Measurements from ENCODE around the gene COBL. TPM values are rescaled to one million over a fixed set of nuclear protein-coding genes. Genes with fewer than 3 reads are reported as not detected.

Gene COBL
- total RNA-seq, 3 donors from 2014 or later (not counting 1 experiment from before 2014, with no cell fraction given) = not detected

- ATAC-seq = no peak
- Histone ChIP-seq H3K4me3 (ENCODE audit: low read length) (no peak overlapping the region), H3K27ac (ENCODE audit: low read length) (no peak overlapping the region), H3K9me3 (ENCODE audit: control insufficient read depth, insufficient read depth, low read length) (no peaks in the 10 kb centered on the region), H3K36me3 (ENCODE audit: control insufficient read depth, insufficient read depth, low read length) (no peaks in the 10 kb centered on the region), H3K27me3 (ENCODE audit: control insufficient read depth, insufficient read depth, low read length) (no peaks in the 10 kb centered on the region), H3K4me1 (ENCODE audit: control insufficient read depth, insufficient read depth, low read length) (no peaks in the 10 kb centered on the region)
- no peak overlapping the region for H3K4me3 Mint-ChIP-seq
- H3K4me1 Mint-ChIP-seq = no peaks in the 10 kb centered on the region
- H3K27ac Mint-ChIP-seq = no peak overlapping the region
- H3K27me3 Mint-ChIP-seq (ENCODE audit: low read depth in 2 of 2) = peaks cover 6 to 10% of the 10 kb centered on the region in 2 donors
- H3K9me3 Mint-ChIP-seq = no peaks in the 10 kb centered on the region
- no peak for DNase-seq
- intact Hi-C loops (cut with micrococcal nuclease) = no loop called here
- H3K36me3 Mint-ChIP-seq = no peaks in the 10 kb centered on the region
- WGBS (ENCODE audit: insufficient coverage) = 77% methylated on average over 3 of the region's 3 CpGs
- TF ChIP-seq CTCF (IDR thresholded peaks at IDR 0.05) = no peak
Measured at GRCh38 chr7:51077316-51077986, 239.2 kb downstream of the COBL start.

- H3K27ac ChIP-seq (ENCODE audit: low read length) = no peak overlapping the region
- no peaks in the 10 kb centered on the region for H3K9me3 Mint-ChIP-seq
- no peak overlapping the region for H3K27ac Mint-ChIP-seq
- peaks cover 6 to 10% of the 10 kb centered on the region in 2 donors for H3K27me3 Mint-ChIP-seq (ENCODE audit: low read depth in 2 of 2)
- H3K4me3 ChIP-seq (ENCODE audit: low read length) = no peak overlapping the region
- WGBS (ENCODE audit: insufficient coverage) = 61% methylated on average over 11 of the region's 11 CpGs
- ATAC-seq = no peak
- no peak for TF ChIP-seq CTCF (IDR thresholded peaks at IDR 0.05)
- no peaks in the 10 kb centered on the region for H3K27me3 ChIP-seq (ENCODE audit: control insufficient read depth, insufficient read depth, low read length)
- no peaks in the 10 kb centered on the region for H3K4me1 ChIP-seq (ENCODE audit: control insufficient read depth, insufficient read depth, low read length)
- no peak for DNase-seq
- no peaks in the 10 kb centered on the region for H3K36me3 ChIP-seq (ENCODE audit: control insufficient read depth, insufficient read depth, low read length)
- H3K36me3 Mint-ChIP-seq = no peaks in the 10 kb centered on the region
- intact Hi-C loops (cut with micrococcal nuclease) = no loop called here
- no peaks in the 10 kb centered on the region for H3K4me1 Mint-ChIP-seq
- no peak overlapping the region for H3K4me3 Mint-ChIP-seq
- no peaks in the 10 kb centered on the region for H3K9me3 ChIP-seq (ENCODE audit: control insufficient read depth, insufficient read depth, low read length)
Measured at GRCh38 chr7:51075681-51076580, 240.7 kb downstream of the COBL start.

GRCh38 chr7:51073171-51073570, 243.4 kb downstream of the COBL start:
- no peak for TF ChIP-seq CTCF (IDR thresholded peaks at IDR 0.05)
- Mint-ChIP-seq H3K27me3 (ENCODE audit: low read depth in 2 of 2) (peaks cover 0 to 6% of the 10 kb centered on the region in 2 donors), H3K36me3 (no peaks in the 10 kb centered on the region), H3K4me1 (no peaks in the 10 kb centered on the region), H3K27ac (no peak overlapping the region), H3K4me3 (no peak overlapping the region), H3K9me3 (no peaks in the 10 kb centered on the region)
- Histone ChIP-seq H3K4me1 (ENCODE audit: control insufficient read depth, insufficient read depth, low read length) (no peaks in the 10 kb centered on the region), H3K36me3 (ENCODE audit: control insufficient read depth, insufficient read depth, low read length) (no peaks in the 10 kb centered on the region), H3K27ac (ENCODE audit: low read length) (no peak overlapping the region), H3K9me3 (ENCODE audit: control insufficient read depth, insufficient read depth, low read length) (no peaks in the 10 kb centered on the region), H3K4me3 (ENCODE audit: low read length) (no peak overlapping the region), H3K27me3 (ENCODE audit: control insufficient read depth, insufficient read depth, low read length) (no peaks in the 10 kb centered on the region)
- 96% methylated on average over 8 of the region's 8 CpGs for WGBS (ENCODE audit: insufficient coverage)
- intact Hi-C loops (cut with micrococcal nuclease) = no loop called here
- DNase-seq (no peak), ATAC-seq (no peak)

Data from natural killer cell (primary cell).